ENCODE results near the gene GMDS. TPM values are rescaled to one million over a fixed set of nuclear protein-coding genes. Genes with fewer than 3 reads are reported as not detected.

Gene GMDS
- polyA plus RNA-seq, 1 donor: 60.1 TPM

- DNase-seq: no peak
Measured at GRCh38 chr6:1625794-1626435, 619.5 kb downstream of the GMDS start.

GRCh38 chr6:1624851-1625781, 620.3 kb downstream of the GMDS start:
- DNase-seq: no peak

GRCh38 chr6:1624058-1624850, 621.2 kb downstream of the GMDS start:
- no peak for DNase-seq

GRCh38 chr6:1623769-1624057, 621.7 kb downstream of the GMDS start:
- DNase-seq: no peak

GRCh38 chr6:1622851-1623768, 622.3 kb downstream of the GMDS start:
- DNase-seq: no peak

GRCh38 chr6:1622220-1622850, 623.1 kb downstream of the GMDS start:
- DNase-seq: no peak

GRCh38 chr6:1621070-1621701, 624.2 kb downstream of the GMDS start:
- DNase-seq: no peak

- DNase-seq: no peak
Measured at GRCh38 chr6:1620504-1621069, 624.8 kb downstream of the GMDS start.

- DNase-seq: no peak
Measured at GRCh38 chr6:1619673-1620503, 625.5 kb downstream of the GMDS start.

GRCh38 chr6:1619098-1619672, 626.2 kb downstream of the GMDS start:
- DNase-seq: no peak

- DNase-seq: no peak
Measured at GRCh38 chr6:1618311-1619097, 626.9 kb downstream of the GMDS start.

- DNase-seq: no peak
Measured at GRCh38 chr6:1617466-1618310, 627.7 kb downstream of the GMDS start.

- no peak for DNase-seq
Measured at GRCh38 chr6:1616701-1617463, 628.5 kb downstream of the GMDS start.

- DNase-seq: no peak
Measured at GRCh38 chr6:1615853-1616420, 629.5 kb downstream of the GMDS start.

GRCh38 chr6:1615151-1615852, 630.1 kb downstream of the GMDS start:
- DNase-seq: no peak

Measured in left kidney (tissue), 2 donors.